GM23338 (cell line): ENCODE measurements around the gene DOCK3. TPM values are rescaled to one million over a fixed set of nuclear protein-coding genes. Genes with fewer than 3 reads are reported as not detected.

ENCODE experiments used
- ATAC-seq: fragments of 200-7000 bp; cut with Tn5 transposase; 3 replicates; pipeline ENCODE4 v1.9.1; 2020
- DNase-seq: peaks from one replicate; pipeline ENCODE4 v3.0.0-alpha.2; 2015; ENCODE audit warnings: low spot score
- H2AFZ ChIP-seq: fragments of 200-600 bp; sonication (generic); 2 replicates; pipeline ENCODE4 v1.8.0; 2016; ENCODE audit warnings: antibody characterized with exemption, mild to moderate bottlenecking, moderate library complexity
- H3F3A ChIP-seq: fragments of 200-600 bp; sonication (generic); replicated peaks from 2 replicates; pipeline ENCODE4 v1.8.0; 2017; ENCODE audit warnings: antibody characterized with exemption, mixed run types, low read depth
- H3K27ac ChIP-seq: fragments of 200-600 bp; sonication (generic); 2 replicates; pipeline ENCODE4 v1.6.1; 2016; ENCODE audit warnings: low read depth
- H3K27me3 ChIP-seq: fragments of 200-600 bp; sonication (generic); 2 replicates; pipeline ENCODE4 v1.8.0; 2016; ENCODE audit warnings: mild to moderate bottlenecking, mixed run types, moderate library complexity; ENCODE audit not compliant: insufficient read depth
- H3K36me3 ChIP-seq: fragments of 200-600 bp; sonication (generic); 2 replicates; pipeline ENCODE4 v1.8.0; 2016; ENCODE audit warnings: mild to moderate bottlenecking; ENCODE audit not compliant: insufficient read depth
- H3K4me1 ChIP-seq: fragments of 200-600 bp; sonication (generic); 2 replicates; pipeline ENCODE4 v1.8.0; 2016; ENCODE audit warnings: mild to moderate bottlenecking, moderate library complexity; ENCODE audit not compliant: insufficient read depth
- H3K4me2 ChIP-seq: fragments of 200-600 bp; sonication (generic); 2 replicates; pipeline ENCODE4 v1.7.1; 2017; ENCODE audit warnings: mixed run types
- H3K4me3 ChIP-seq: fragments of 200-600 bp; sonication (generic); 2 replicates; pipeline ENCODE4 v1.6.1; 2016; ENCODE audit warnings: mixed run types
- H3K79me2 ChIP-seq: fragments of 200-600 bp; sonication (generic); replicated peaks from 2 replicates; pipeline ENCODE4 v1.8.0; 2017; ENCODE audit warnings: mild to moderate bottlenecking; ENCODE audit not compliant: insufficient read depth
- H3K9me2 ChIP-seq: fragments of 200-600 bp; sonication (generic); 2 replicates; pipeline ENCODE4 v1.8.0; 2017; ENCODE audit not compliant: insufficient read depth
- H4K20me1 ChIP-seq: fragments of 200-600 bp; sonication (generic); replicated peaks from 2 replicates; pipeline ENCODE4 v1.8.0; 2017; ENCODE audit warnings: mild to moderate bottlenecking; ENCODE audit not compliant: insufficient read depth
- H3K27ac Mint-ChIP-seq: 2 replicates; pipeline ENCODE4 v1.8.0; 2020; ENCODE audit warnings: inconsistent platforms, mild to moderate bottlenecking, moderate library complexity, mixed read lengths
- H3K27me3 Mint-ChIP-seq: 3 replicates; pipeline ENCODE4 v1.8.0; 2022; ENCODE audit warnings: low read depth, mild to moderate bottlenecking, moderate library complexity, mixed read lengths, inconsistent platforms; ENCODE audit not compliant: insufficient read depth, poor library complexity
- H3K36me3 Mint-ChIP-seq: 3 replicates; pipeline ENCODE4 v1.8.0; 2021; ENCODE audit warnings: low read depth, mild to moderate bottlenecking, inconsistent platforms, moderate library complexity, mixed read lengths
- H3K4me1 Mint-ChIP-seq: 3 replicates; pipeline ENCODE4 v1.8.0; 2020; ENCODE audit warnings: mild to moderate bottlenecking, inconsistent platforms, mixed read lengths
- H3K4me3 Mint-ChIP-seq: 3 replicates; pipeline ENCODE4 v1.8.0; 2021; ENCODE audit warnings: moderate library complexity, mild to moderate bottlenecking, inconsistent platforms, mixed read lengths
- H3K9me3 Mint-ChIP-seq: 3 replicates; pipeline ENCODE4 v1.8.0; 2020; ENCODE audit warnings: moderate library complexity, mild to moderate bottlenecking, inconsistent platforms, mixed read lengths
- CREB1 ChIP-seq: fragments of 250-450 bp; sonication (Bioruptor Pico); IDR thresholded peaks from 2 replicates; pipeline ENCODE4 v1.5.0; 2020; ENCODE audit warnings: low read depth, mild to moderate bottlenecking, moderate library complexity
- EZH2 ChIP-seq: fragments of 200-600 bp; sonication (generic); IDR thresholded peaks from one replicate; pipeline ENCODE4 v1.8.0; 2017; ENCODE audit warnings: antibody characterized with exemption, mild to moderate bottlenecking, low read depth; ENCODE audit not compliant: unreplicated experiment
- STAT1 ChIP-seq: IDR thresholded peaks from one replicate; pipeline ENCODE4 v1.6.1; 2016; ENCODE audit warnings: antibody characterized with exemption; ENCODE audit not compliant: unreplicated experiment
- ZNF114 ChIP-seq: fragments of 250-450 bp; sonication (Bioruptor Pico); IDR thresholded peaks from 2 replicates; pipeline ENCODE4 v1.5.0; 2020; ENCODE audit warnings: mild to moderate bottlenecking, moderate library complexity
- polyA plus RNA-seq: library from polyadenylated mRNA; unstranded; fragments of >200 nt; fragmentation: Nextera tagmentation; extraction: Ambion mirVana; gene quantifications from 2 replicates; pipeline ENCODE4 v1.2.1, GENCODE V29; 2016
- total RNA-seq: library from RNA; depleted of rRNA; stranded (reverse); fragments of >200 nt; shearing (Covaris generic); gene quantifications from 2 replicates; pipeline ENCODE4 v1.2.3, GENCODE V29; 2014
- TF ChIP-seq, protein P1 (sequence below), 2 experiments: fragments of 200-600 bp in 1 of 2; sonication (generic) in 1 of 2; conservative IDR thresholded peaks; 2 replicates each; pipeline versions ENCODE4 v1.5.1 to v1.6.1; 2016 to 2017; ENCODE audit warnings: antibody characterized with exemption in 2 of 2, low read depth in 2 of 2, mild to moderate bottlenecking in 2 of 2, moderate library complexity in 1 of 2
- TF ChIP-seq, protein P2 (sequence below): IDR thresholded peaks from one replicate; pipeline ENCODE4 v1.6.1; 2018; ENCODE audit warnings: antibody characterized with exemption; ENCODE audit not compliant: unreplicated experiment
- TF ChIP-seq, protein P3 (sequence below): fragments of 250-450 bp; sonication (Bioruptor Pico); IDR thresholded peaks from 2 replicates; pipeline ENCODE4 v1.5.0; 2020; ENCODE audit warnings: mild to moderate bottlenecking, moderate library complexity

Gene DOCK3
- total and polyA plus RNA-seq, 2 experiments from 2014 or later = 2.4 to 5.6 TPM

DNA sequence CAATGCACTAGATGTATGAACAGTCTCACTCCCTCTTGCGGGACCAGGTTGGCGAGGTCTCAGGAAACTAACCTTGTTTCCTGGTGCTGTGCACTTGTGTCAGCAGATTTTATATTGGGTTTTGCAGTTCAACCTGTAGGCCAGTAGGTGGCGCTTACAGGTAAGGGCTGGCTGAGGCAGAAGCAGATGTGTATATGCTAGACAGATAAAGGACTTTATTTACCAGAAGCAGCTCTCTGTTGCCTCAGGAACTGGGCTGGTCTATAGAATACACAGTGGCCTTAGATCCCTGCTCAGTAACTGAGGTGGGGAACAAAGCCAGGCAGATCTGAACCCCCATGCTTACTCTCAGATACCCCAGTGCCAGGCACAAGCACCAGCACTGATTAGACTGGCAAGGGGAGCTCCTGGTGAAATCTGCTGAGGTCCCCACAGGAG lies 296.8 kb downstream of the DOCK3 start:
- no peaks in the 10 kb centered on the region for H3K36me3 ChIP-seq
- TF ChIP-seq, protein P1, sequence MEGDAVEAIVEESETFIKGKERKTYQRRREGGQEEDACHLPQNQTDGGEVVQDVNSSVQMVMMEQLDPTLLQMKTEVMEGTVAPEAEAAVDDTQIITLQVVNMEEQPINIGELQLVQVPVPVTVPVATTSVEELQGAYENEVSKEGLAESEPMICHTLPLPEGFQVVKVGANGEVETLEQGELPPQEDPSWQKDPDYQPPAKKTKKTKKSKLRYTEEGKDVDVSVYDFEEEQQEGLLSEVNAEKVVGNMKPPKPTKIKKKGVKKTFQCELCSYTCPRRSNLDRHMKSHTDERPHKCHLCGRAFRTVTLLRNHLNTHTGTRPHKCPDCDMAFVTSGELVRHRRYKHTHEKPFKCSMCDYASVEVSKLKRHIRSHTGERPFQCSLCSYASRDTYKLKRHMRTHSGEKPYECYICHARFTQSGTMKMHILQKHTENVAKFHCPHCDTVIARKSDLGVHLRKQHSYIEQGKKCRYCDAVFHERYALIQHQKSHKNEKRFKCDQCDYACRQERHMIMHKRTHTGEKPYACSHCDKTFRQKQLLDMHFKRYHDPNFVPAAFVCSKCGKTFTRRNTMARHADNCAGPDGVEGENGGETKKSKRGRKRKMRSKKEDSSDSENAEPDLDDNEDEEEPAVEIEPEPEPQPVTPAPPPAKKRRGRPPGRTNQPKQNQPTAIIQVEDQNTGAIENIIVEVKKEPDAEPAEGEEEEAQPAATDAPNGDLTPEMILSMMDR (conservative IDR thresholded peaks at IDR 0.05; ENCODE audit: low read depth in 2 of 2) = peak; percentile 92 to 95
- no peak for TF ChIP-seq EZH2
- H3K4me2 ChIP-seq = no peak overlapping the region
- Mint-ChIP-seq H3K27me3 (peaks cover 3% of the 10 kb centered on the region), H3K36me3 (0 out of 3 replicates have a peak, but pooled peaks cover 3% of the 10 kb centered on the region), H3K27ac (no peak overlapping the region), H3K4me3 (no peak overlapping the region), H3K4me1 (no peaks in the 10 kb centered on the region; the same call in 2 of the 3 replicates), H3K9me3 (peaks cover 7% of the 10 kb centered on the region; the same call in 2 of the 3 replicates)
- H3K9me2 ChIP-seq = no peaks in the 10 kb centered on the region
- no peaks in the 10 kb centered on the region for H3F3A ChIP-seq
- no peak overlapping the region for H3K27ac ChIP-seq
- peak; percentile 86 for DNase-seq
- peak; percentile 98 for ATAC-seq
- H3K79me2 ChIP-seq = no peaks in the 10 kb centered on the region
- H4K20me1 ChIP-seq = no peaks in the 10 kb centered on the region
- no peak overlapping the region for H2AFZ ChIP-seq
- H3K4me3 ChIP-seq = no peak overlapping the region
- no peaks in the 10 kb centered on the region for H3K4me1 ChIP-seq
- no peaks in the 10 kb centered on the region for H3K27me3 ChIP-seq

DNA sequence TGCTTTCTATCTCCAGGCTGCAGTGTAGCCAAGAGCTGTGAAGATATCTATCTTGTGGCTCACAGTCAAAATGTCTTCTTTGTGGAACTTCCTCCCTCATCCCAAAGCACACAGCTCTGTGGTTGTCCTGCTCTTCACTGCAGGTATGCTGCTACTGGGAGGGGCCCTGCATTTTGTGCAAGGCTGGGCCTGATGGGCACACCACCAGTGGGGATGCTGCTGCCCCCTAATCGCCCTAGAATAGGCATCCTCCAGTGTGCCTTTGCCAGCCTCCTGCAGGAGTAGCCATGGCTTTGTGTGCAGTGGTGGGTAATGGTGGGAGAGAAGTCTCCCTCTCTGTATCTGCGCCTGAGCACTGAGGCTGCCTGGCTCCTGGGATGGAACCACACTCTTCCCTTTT lies 297.3 kb downstream of the DOCK3 start:
- H3K27me3 ChIP-seq = no peaks in the 10 kb centered on the region
- H3K27ac Mint-ChIP-seq = no peak overlapping the region
- ATAC-seq = no peak; the same call in 2 of the 3 replicates
- TF ChIP-seq CREB1 (CRISPR knock-in tag) (no peak), STAT1 (no peak), ZNF114 (CRISPR knock-in tag) (no peak)
- TF ChIP-seq, protein P1 (conservative IDR thresholded peaks at IDR 0.05; ENCODE audit: low read depth in 2 of 2) = no peak
- TF ChIP-seq, protein P2, sequence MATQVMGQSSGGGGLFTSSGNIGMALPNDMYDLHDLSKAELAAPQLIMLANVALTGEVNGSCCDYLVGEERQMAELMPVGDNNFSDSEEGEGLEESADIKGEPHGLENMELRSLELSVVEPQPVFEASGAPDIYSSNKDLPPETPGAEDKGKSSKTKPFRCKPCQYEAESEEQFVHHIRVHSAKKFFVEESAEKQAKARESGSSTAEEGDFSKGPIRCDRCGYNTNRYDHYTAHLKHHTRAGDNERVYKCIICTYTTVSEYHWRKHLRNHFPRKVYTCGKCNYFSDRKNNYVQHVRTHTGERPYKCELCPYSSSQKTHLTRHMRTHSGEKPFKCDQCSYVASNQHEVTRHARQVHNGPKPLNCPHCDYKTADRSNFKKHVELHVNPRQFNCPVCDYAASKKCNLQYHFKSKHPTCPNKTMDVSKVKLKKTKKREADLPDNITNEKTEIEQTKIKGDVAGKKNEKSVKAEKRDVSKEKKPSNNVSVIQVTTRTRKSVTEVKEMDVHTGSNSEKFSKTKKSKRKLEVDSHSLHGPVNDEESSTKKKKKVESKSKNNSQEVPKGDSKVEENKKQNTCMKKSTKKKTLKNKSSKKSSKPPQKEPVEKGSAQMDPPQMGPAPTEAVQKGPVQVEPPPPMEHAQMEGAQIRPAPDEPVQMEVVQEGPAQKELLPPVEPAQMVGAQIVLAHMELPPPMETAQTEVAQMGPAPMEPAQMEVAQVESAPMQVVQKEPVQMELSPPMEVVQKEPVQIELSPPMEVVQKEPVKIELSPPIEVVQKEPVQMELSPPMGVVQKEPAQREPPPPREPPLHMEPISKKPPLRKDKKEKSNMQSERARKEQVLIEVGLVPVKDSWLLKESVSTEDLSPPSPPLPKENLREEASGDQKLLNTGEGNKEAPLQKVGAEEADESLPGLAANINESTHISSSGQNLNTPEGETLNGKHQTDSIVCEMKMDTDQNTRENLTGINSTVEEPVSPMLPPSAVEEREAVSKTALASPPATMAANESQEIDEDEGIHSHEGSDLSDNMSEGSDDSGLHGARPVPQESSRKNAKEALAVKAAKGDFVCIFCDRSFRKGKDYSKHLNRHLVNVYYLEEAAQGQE = no peak
- TF ChIP-seq, protein P3, sequence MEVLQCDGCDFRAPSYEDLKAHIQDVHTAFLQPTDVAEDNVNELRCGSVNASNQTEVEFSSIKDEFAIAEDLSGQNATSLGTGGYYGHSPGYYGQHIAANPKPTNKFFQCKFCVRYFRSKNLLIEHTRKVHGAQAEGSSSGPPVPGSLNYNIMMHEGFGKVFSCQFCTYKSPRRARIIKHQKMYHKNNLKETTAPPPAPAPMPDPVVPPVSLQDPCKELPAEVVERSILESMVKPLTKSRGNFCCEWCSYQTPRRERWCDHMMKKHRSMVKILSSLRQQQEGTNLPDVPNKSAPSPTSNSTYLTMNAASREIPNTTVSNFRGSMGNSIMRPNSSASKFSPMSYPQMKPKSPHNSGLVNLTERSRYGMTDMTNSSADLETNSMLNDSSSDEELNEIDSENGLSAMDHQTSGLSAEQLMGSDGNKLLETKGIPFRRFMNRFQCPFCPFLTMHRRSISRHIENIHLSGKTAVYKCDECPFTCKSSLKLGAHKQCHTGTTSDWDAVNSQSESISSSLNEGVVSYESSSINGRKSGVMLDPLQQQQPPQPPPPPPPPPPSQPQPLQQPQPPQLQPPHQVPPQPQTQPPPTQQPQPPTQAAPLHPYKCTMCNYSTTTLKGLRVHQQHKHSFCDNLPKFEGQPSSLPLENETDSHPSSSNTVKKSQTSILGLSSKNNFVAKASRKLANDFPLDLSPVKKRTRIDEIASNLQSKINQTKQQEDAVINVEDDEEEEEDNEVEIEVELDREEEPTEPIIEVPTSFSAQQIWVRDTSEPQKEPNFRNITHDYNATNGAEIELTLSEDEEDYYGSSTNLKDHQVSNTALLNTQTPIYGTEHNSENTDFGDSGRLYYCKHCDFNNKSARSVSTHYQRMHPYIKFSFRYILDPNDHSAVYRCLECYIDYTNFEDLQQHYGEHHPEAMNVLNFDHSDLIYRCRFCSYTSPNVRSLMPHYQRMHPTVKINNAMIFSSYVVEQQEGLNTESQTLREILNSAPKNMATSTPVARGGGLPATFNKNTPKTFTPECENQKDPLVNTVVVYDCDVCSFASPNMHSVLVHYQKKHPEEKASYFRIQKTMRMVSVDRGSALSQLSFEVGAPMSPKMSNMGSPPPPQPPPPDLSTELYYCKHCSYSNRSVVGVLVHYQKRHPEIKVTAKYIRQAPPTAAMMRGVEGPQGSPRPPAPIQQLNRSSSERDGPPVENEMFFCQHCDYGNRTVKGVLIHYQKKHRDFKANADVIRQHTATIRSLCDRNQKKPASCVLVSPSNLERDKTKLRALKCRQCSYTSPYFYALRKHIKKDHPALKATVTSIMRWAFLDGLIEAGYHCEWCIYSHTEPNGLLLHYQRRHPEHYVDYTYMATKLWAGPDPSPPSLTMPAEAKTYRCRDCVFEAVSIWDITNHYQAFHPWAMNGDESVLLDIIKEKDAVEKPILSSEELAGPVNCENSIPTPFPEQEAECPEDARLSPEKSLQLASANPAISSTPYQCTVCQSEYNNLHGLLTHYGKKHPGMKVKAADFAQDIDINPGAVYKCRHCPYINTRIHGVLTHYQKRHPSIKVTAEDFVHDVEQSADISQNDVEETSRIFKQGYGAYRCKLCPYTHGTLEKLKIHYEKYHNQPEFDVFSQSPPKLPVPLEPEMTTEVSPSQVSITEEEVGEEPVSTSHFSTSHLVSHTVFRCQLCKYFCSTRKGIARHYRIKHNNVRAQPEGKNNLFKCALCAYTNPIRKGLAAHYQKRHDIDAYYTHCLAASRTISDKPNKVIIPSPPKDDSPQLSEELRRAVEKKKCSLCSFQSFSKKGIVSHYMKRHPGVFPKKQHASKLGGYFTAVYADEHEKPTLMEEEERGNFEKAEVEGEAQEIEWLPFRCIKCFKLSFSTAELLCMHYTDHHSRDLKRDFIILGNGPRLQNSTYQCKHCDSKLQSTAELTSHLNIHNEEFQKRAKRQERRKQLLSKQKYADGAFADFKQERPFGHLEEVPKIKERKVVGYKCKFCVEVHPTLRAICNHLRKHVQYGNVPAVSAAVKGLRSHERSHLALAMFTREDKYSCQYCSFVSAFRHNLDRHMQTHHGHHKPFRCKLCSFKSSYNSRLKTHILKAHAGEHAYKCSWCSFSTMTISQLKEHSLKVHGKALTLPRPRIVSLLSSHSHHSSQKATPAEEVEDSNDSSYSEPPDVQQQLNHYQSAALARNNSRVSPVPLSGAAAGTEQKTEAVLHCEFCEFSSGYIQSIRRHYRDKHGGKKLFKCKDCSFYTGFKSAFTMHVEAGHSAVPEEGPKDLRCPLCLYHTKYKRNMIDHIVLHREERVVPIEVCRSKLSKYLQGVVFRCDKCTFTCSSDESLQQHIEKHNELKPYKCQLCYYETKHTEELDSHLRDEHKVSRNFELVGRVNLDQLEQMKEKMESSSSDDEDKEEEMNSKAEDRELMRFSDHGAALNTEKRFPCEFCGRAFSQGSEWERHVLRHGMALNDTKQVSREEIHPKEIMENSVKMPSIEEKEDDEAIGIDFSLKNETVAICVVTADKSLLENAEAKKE (CRISPR knock-in tag) = no peak

More for the DNA sequence above, 297.3 kb downstream of the DOCK3 start:
- H4K20me1 ChIP-seq = no peaks in the 10 kb centered on the region
- no peaks in the 10 kb centered on the region; the same call in 2 of the 3 replicates for H3K4me1 Mint-ChIP-seq
- no peak overlapping the region for H2AFZ ChIP-seq
- no peaks in the 10 kb centered on the region for H3K9me2 ChIP-seq
- no peak overlapping the region for H3K4me2 ChIP-seq
- H3K4me3 Mint-ChIP-seq = no peak overlapping the region
- DNase-seq = no peak
- H3K36me3 ChIP-seq = no peaks in the 10 kb centered on the region
- H3K9me3 Mint-ChIP-seq = peaks cover 7% of the 10 kb centered on the region; the same call in 2 of the 3 replicates
- H3F3A ChIP-seq = no peaks in the 10 kb centered on the region
- H3K27me3 Mint-ChIP-seq = peaks cover 3% of the 10 kb centered on the region
- H3K4me3 ChIP-seq = no peak overlapping the region
- H3K27ac ChIP-seq = no peak overlapping the region
- H3K4me1 ChIP-seq = no peaks in the 10 kb centered on the region
- no peaks in the 10 kb centered on the region for H3K79me2 ChIP-seq
- H3K36me3 Mint-ChIP-seq = 0 out of 3 replicates have a peak, but pooled peaks cover 3% of the 10 kb centered on the region
